GM12864 (cell line): ENCODE results near the gene LIPC.

ENCODE experiments used
- DNase-seq: peaks from one replicate; pipeline ENCODE4 v3.0.0-alpha.2; 2011; ENCODE audit warnings: low read depth
- H3K4me3 ChIP-seq: 2 replicates; pipeline ENCODE4 v1.5.1; 2011; ENCODE audit warnings: mild to moderate bottlenecking, low read depth, low read length, control low read depth
- TF ChIP-seq, protein P1 (sequence below): IDR thresholded peaks from 2 replicates; pipeline ENCODE4 v1.5.1; 2011; ENCODE audit warnings: low read depth, mild to moderate bottlenecking, moderate library complexity, low read length, control low read depth, inconsistent platforms; ENCODE audit errors: missing control alignments

LIPC gene

DNA sequence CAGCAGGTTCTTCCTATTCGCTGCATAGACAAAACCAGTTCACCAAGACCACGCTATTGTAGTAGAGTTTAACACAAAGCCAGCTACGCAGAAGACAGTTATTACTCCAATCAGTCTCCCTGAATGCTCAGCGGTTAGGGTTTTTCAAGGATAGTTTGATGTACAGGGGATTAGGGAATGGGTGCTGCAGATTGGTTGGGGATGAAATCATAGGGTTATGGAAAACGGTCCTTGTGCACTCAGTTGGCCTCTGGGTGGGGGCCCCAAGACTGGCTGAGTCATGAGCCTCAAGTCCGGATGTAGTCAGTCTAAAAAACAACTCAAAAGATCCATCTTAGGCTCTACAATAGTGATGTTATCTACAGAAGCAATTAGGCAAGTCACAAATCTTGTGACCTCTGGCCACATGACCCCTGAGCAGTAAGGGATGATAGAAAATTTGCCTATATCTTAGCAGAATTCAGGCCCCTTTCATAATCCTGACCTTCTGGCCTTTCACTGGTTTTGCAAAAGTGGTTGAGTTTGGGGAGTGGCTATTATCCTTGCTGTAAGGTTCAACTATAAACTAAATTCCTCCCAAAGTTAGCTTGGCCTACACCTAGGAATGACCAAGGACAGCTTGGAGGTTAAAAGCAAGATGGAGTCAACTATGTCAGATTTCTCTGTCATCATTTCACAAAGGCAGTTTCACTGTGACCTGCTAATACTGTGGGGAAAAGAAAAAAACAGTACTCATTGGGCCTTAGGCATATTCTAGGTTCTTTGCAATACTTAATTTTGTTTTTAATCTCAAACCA, 57.7 kb downstream of the LIPC start:
- no peak overlapping the region for H3K4me3 ChIP-seq
- no peak for DNase-seq
- TF ChIP-seq, protein P1, sequence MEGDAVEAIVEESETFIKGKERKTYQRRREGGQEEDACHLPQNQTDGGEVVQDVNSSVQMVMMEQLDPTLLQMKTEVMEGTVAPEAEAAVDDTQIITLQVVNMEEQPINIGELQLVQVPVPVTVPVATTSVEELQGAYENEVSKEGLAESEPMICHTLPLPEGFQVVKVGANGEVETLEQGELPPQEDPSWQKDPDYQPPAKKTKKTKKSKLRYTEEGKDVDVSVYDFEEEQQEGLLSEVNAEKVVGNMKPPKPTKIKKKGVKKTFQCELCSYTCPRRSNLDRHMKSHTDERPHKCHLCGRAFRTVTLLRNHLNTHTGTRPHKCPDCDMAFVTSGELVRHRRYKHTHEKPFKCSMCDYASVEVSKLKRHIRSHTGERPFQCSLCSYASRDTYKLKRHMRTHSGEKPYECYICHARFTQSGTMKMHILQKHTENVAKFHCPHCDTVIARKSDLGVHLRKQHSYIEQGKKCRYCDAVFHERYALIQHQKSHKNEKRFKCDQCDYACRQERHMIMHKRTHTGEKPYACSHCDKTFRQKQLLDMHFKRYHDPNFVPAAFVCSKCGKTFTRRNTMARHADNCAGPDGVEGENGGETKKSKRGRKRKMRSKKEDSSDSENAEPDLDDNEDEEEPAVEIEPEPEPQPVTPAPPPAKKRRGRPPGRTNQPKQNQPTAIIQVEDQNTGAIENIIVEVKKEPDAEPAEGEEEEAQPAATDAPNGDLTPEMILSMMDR, result no peak

DNA sequence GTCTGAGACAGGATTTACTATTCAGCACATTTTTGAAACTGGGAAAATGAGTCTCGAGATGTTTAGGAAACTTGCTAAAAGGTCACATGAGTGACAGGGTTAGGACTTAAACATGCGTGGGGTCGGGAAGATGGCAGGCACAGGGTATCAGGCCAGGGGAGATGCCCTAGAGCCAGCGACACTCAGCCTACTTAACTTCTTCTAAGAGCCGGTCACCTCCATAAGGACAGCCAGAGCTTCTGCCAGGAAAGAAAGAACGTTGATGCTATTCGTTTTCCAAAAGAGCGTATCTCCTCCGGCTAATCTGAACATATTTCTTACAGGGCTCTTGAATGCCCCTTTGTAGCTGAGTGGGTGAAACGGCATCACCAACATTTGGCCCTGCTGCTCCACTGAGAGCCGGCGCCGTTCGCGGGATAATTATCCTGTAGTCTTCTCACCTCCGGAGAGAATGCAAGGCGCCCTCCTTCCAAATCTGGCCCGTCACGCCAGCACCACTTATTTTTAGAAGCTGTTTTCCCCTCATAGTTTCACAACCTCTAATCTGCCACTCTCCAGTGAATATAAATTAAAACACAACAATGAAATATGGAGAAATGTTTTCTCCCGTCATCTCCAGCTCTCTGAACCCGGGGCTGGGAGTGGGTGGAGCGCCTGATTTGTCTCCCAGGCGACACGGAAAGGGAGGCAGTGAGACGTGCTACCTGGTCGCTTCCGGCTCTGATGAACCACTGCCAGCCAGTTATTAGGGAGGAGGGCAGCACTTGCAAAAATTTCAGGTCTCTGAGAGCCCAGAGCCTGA, 58.5 kb downstream of the LIPC start:
- TF ChIP-seq, protein P1, result no peak
- H3K4me3 ChIP-seq, result no peak overlapping the region
- DNase-seq, result no peak

DNA sequence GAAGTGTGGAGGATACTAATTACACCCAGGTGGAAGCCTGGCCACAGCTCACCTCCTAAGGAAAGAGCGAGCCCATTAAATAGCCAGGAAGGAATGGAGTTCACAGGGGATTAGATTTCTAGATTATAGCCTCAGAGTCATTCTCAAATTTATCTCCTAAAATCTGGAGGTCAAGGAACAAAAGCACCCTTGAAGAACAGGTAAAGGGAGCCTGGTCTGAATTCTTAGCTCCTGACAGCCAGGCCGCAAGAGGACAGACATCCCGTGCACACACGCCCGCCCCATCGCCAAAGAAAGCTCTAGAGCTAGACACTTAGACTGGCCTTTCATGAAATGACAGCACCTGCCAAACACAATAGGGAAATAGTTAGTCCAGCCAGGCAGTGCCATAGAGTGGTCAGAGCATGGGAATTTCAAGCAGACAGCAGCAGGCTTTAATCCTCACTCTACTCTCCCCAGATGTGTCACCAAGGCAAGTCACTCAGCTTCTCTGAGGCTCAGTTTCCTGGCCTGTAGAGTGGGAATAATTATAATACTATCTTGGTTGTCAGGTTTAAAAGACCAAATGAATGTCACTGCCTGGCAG, 59.2 kb downstream of the LIPC start:
- H3K4me3 ChIP-seq, result no peak overlapping the region
- TF ChIP-seq, protein P1, result no peak

GRCh38 chr15:58491499-58492202, 59.9 kb downstream of the LIPC start:
- H3K4me3 ChIP-seq, result no peak overlapping the region
- TF ChIP-seq, protein P1, result no peak

More for the DNA sequence above, 59.2 kb downstream of the LIPC start:
- DNase-seq, result no peak

GRCh38 chr15:58492661-58493397, 61.0 kb downstream of the LIPC start:
- TF ChIP-seq, protein P1, result no peak
- DNase-seq, result no peak
- H3K4me3 ChIP-seq, result no peak overlapping the region

More at GRCh38 chr15:58491499-58492202, 59.9 kb downstream of the LIPC start:
- no peak for DNase-seq

DNA sequence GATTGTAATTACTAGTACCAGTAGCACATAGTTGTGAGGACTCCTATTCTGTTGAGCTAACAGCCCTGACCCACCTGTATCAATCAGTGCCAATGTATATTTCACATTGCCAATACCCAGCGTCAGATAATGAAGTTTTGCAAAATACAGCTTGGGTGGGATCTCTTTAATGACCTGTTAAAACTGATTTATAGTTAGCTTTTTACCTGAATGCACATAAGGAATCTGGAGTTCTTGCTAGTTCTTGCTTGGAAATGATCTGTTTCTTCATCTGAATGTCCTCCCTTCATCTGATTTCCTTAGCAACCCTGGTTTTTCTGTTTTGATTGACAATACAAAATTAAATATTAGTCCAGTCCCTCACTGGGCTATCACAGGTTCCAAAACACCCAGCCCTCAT, 62.8 kb downstream of the LIPC start:
- no peak overlapping the region for H3K4me3 ChIP-seq
- TF ChIP-seq, protein P1, result no peak
- DNase-seq, result no peak
